HG03108 (cell line): ENCODE data around the gene TMCO6.
"Not testable (repeated sequence)": the region's sequence is repeated elsewhere in the genome, so short reads cannot be mapped to it uniquely, and the experiment has no call there.

Experiments
- ATAC-seq: cut with Tn5 transposase; IDR thresholded peaks from one replicate; pipeline ENCODE4 v1.9.1; 2021; ENCODE audit warnings: moderate library complexity; ENCODE audit not compliant: unreplicated experiment

Gene TMCO6

GRCh38 chr5:140639148-140639981 lies at the start of gene TMCO6:
Gene TMCO6 (plus strand): TSS chr5:140639451. CDS start chr5:140639528, 77 bp downstream.
- peak; percentile 95 for ATAC-seq

GRCh38 chr5:140590861-140591260 lies 48.4 kb upstream of the TMCO6 start:
- ATAC-seq, result no peak

GRCh38 chr5:140591747-140592372 lies 47.4 kb upstream of the TMCO6 start:
- ATAC-seq, result no peak

DNA sequence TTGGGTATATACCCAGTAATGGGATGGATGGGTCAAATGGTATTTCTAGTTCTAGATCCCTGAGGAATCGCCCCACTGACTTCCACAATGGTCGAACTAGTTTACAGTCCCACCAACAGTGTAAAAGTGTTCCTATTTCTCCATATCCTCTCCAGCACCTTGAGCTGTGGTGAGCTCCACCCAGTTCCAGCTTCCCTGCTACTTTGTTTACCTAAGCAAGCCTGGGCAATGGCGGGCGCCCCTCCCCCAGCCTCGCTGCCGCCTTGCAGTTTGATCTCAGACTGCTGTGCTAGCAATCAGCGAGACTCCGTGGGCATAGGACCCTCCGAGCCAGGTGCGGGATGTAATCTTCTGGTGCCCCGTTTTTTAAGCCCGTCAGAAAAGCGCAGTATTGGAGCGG lies 46.2 kb upstream of the TMCO6 start:
- not testable (repeated sequence) for ATAC-seq

GRCh38 chr5:140594169-140594568 lies 45.1 kb upstream of the TMCO6 start:
- no peak for ATAC-seq

GRCh38 chr5:140595538-140596300 lies 43.5 kb upstream of the TMCO6 start:
- ATAC-seq, result no peak

DNA sequence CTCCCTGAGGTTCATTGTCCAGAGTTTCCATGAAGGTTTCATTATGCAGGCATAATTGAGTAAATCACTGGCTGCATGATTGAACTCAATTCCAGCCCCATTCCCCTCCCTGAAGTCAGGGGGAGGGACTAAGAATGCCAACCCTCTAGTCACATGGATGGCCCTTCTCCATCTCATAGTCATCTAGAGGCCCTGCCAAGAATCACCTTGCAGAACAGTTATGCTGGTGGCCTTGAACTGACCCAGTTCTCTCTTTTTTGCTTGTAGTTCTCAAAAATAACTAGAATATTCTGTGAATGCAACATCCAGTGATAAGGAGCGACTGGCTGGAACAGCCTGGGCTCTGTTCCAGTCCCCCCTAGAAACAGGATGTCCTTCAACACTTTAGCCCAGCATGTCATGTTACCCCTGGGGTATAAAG lies 42.9 kb upstream of the TMCO6 start:
- no peak for ATAC-seq

- ATAC-seq, result no peak
These were observed 40.4 kb upstream of the TMCO6 start for GRCh38 chr5:140598836-140599235.

GRCh38 chr5:140600096-140600495 lies 39.2 kb upstream of the TMCO6 start:
- ATAC-seq, result no peak

GRCh38 chr5:140602147-140602546 lies 37.1 kb upstream of the TMCO6 start:
- ATAC-seq, result no peak

DNA sequence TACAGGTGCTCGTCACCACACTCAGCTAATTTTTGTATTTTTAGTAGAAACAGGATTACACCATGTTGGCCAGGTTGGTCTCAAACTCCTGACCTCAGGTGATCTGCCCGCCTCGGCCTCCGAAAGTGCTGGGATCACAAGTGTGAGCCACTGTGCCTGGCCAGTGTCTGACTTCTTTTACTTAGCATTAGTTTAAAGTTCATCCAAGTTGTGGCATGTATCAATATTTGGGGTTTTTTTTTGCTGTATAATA lies 35.9 kb upstream of the TMCO6 start:
- not testable (repeated sequence) for ATAC-seq

- ATAC-seq, result no peak
These were observed 35.5 kb upstream of the TMCO6 start for GRCh38 chr5:140603734-140604133.

- ATAC-seq, result no peak
These were observed 33.4 kb upstream of the TMCO6 start for GRCh38 chr5:140605879-140606278.

- no peak for ATAC-seq
These were observed 32.2 kb upstream of the TMCO6 start for GRCh38 chr5:140607031-140607430.

- ATAC-seq, result no peak
These were observed 30.5 kb upstream of the TMCO6 start for GRCh38 chr5:140608722-140609121.

DNA sequence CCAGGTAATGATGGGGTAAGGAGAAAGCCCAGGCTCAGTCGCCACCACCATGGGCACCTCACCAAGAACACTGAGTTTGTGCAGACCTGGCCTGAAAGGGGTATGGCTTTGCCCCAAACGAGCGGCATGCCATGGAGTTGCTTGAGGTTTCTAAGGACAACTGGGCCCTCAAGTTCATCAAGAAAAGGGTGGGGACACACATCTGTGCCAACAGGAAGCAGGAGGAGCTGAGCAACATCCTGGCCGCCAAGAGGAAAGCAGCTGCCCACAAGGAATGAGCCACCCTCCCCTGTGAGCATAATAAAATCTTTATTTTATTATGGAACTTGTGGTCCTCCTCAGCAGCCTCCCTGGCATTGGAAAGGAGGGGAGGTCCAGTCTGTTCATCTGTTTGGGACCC lies 30.1 kb upstream of the TMCO6 start:
- ATAC-seq, result no peak

- ATAC-seq, result no peak
These were observed 28.2 kb upstream of the TMCO6 start for GRCh38 chr5:140611020-140611521.

DNA sequence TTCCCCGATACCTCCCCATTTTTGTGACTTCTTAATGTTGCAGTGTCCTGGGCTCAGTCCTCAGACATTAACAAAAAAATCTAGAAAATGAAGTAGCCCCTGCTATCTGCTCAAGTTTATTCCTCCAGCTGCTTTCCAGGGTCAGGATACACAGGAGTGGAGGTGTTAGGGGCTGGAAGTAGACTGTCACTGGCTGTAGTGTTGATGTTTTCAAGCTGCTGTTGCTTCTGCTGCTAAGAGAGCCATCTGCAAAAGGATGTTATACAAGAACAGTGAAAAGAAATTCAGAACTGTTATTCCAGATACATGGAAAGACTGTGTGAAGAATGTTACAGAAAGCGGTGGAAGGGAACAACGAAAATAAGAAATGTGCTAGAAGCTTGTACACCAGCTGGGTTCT lies 16.9 kb upstream of the TMCO6 start:
- ATAC-seq, result no peak

GRCh38 chr5:140623061-140623460 lies 16.2 kb upstream of the TMCO6 start:
- not testable (repeated sequence) for ATAC-seq

DNA sequence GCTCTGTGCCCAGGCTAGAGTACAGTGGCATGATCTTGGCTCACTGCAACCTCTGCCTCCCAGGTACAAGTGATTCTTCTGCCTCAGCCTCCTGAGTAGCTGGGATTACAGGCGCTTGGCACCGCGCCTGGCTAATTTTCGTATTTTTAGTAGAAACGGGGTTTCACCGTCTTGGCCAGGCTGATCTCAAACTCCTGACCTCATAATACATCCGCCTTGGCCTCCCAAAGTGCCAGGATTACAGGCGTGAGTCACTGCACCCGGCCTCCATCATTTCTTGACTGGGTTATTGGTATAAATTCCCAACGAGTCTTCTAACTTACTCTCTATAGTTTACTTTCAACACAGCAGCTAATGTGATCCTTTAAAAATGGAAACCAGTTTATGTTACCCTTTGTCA lies 14.4 kb upstream of the TMCO6 start:
- not testable (repeated sequence) for ATAC-seq

- no peak for ATAC-seq
These were observed 11.3 kb upstream of the TMCO6 start for GRCh38 chr5:140627972-140628371.

- no peak for ATAC-seq
These were observed 10.5 kb upstream of the TMCO6 start for GRCh38 chr5:140628711-140629110.
